ENCODE results near the gene HMMR.
"Not testable (repeated sequence)": the region's sequence is repeated elsewhere in the genome, so short reads cannot be mapped to it uniquely, and the experiment has no call there.

HMMR gene

GRCh38 chr5:163460562-163461171 lies at the start of gene HMMR:
Gene HMMR, plus strand, starts transcription at chr5:163460632. Its CDS starts 61 bp downstream, at chr5:163460693.
- DNase-seq = no peak

GRCh38 chr5:163415673-163416072 lies 44.8 kb upstream of the HMMR start:
- peak; percentile 55 for DNase-seq

- DNase-seq = no peak
These were observed 35.6 kb upstream of the HMMR start for GRCh38 chr5:163424836-163425235.

- DNase-seq = not testable (repeated sequence)
These were observed 34.3 kb upstream of the HMMR start for GRCh38 chr5:163426128-163426527.

- no peak for DNase-seq
These were observed 27.9 kb upstream of the HMMR start for GRCh38 chr5:163432544-163432943.

- DNase-seq = no peak
These were observed 27.2 kb upstream of the HMMR start for GRCh38 chr5:163433271-163433670.

- no peak for DNase-seq
These were observed 26.0 kb upstream of the HMMR start for GRCh38 chr5:163434401-163434866.

- no peak for DNase-seq
These were observed 23.9 kb upstream of the HMMR start for GRCh38 chr5:163436515-163436914.

GRCh38 chr5:163437011-163437308 lies 23.5 kb upstream of the HMMR start:
- no peak for DNase-seq

- peak; percentile 99 for DNase-seq
These were observed 22.9 kb upstream of the HMMR start, which contains the start of gene CCNG1 for GRCh38 chr5:163437309-163438182. Gene CCNG1, plus strand, starts transcription at chr5:163437595. Its CDS starts 1,662 bp downstream, at chr5:163439257.

GRCh38 chr5:163439092-163439425 lies 21.4 kb upstream of the HMMR start:
- DNase-seq = peak; percentile 76

GRCh38 chr5:163440954-163441353 lies 19.5 kb upstream of the HMMR start:
- no peak for DNase-seq

- no peak for DNase-seq
These were observed 15.9 kb upstream of the HMMR start for GRCh38 chr5:163444526-163444925.

- DNase-seq = no peak
These were observed 15.1 kb upstream of the HMMR start for GRCh38 chr5:163445345-163445744.

- no peak for DNase-seq
These were observed 13.2 kb upstream of the HMMR start for GRCh38 chr5:163447191-163447590.

GRCh38 chr5:163447875-163448274 lies 12.6 kb upstream of the HMMR start:
- DNase-seq = no peak

- DNase-seq = no peak
These were observed 11.9 kb upstream of the HMMR start for GRCh38 chr5:163448491-163448890.

GRCh38 chr5:163451489-163451888 lies 8.9 kb upstream of the HMMR start:
- DNase-seq = no peak

- DNase-seq = no peak
These were observed 6.7 kb upstream of the HMMR start for GRCh38 chr5:163453705-163454104.

GRCh38 chr5:163455406-163455805 lies 5.0 kb upstream of the HMMR start:
- DNase-seq = not testable (repeated sequence)

GRCh38 chr5:163456029-163456589 lies 4.3 kb upstream of the HMMR start:
- DNase-seq = no peak

GRCh38 chr5:163456840-163457239 lies 3.6 kb upstream of the HMMR start:
- no peak for DNase-seq

- no peak for DNase-seq
These were observed 1.6 kb upstream of the HMMR start for GRCh38 chr5:163458778-163459385.

GRCh38 chr5:163459462-163459818 lies 992 bp upstream of the HMMR start:
- no peak for DNase-seq

Measured in islet precursor cell (in vitro differentiated cells).